CD1c-positive myeloid dendritic cell (primary cell): ENCODE results near the gene SMG1.
"Not testable (repeated sequence)": the region's sequence is repeated elsewhere in the genome, so short reads cannot be mapped to it uniquely, and the experiment has no call there.

Experiments
- DNase-seq: peaks from one replicate; pipeline ENCODE4 v3.0.0-alpha.2; 2016; ENCODE audit errors: extremely low spot score

SMG1 gene

GRCh38 chr16:18762713-18763112 is 163.5 kb downstream of the SMG1 start:
- not testable (repeated sequence) for DNase-seq

GRCh38 chr16:18759598-18760520 is 166.3 kb downstream of the SMG1 start:
- peak; percentile 5 for DNase-seq

GRCh38 chr16:18757960-18758660 is 168.1 kb downstream of the SMG1 start:
- not testable (repeated sequence) for DNase-seq

DNA sequence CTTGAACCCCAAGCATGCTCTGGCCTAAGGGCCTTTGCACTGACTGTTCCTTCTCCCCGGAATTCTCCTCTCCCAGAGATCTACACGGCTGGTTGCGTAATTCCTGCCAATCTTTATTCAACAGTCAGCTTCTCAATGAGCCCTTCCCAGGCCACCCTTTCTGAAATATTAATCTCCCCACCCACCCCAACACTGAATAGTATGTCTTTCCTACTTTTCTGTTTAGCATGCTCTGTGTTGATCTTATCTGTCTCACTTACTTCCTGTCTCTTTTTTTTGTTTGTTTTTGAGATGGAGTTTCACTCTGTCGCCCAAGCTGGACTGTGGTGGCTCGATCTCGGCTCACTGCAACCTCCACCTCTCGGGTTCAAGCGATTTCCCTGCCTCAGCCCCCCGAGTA is 169.6 kb downstream of the SMG1 start:
- not testable (repeated sequence) for DNase-seq
